ENCODE results near the gene PPM1H.

PPM1H gene

GRCh38 chr12:62703011-62703380 is 232.0 kb downstream of the PPM1H start:
- no peak for DNase-seq (ENCODE audit: low spot score)
- no peak for TF ChIP-seq CTCF (IDR thresholded peaks at IDR 0.05; ENCODE audit: extremely low read depth, missing control alignments)

- no peak for DNase-seq (ENCODE audit: low spot score)
Measured at GRCh38 chr12:62701492-62701891, 233.5 kb downstream of the PPM1H start.

GRCh38 chr12:62700091-62700880 is 234.7 kb downstream of the PPM1H start:
- no peak for TF ChIP-seq CTCF (IDR thresholded peaks at IDR 0.05; ENCODE audit: extremely low read depth, missing control alignments)
- DNase-seq (ENCODE audit: low spot score), result no peak

More at GRCh38 chr12:62701492-62701891, 233.5 kb downstream of the PPM1H start:
- no peak for TF ChIP-seq CTCF (IDR thresholded peaks at IDR 0.05; ENCODE audit: extremely low read depth, missing control alignments)

GRCh38 chr12:62698701-62699101 is 236.2 kb downstream of the PPM1H start:
- TF ChIP-seq CTCF (IDR thresholded peaks at IDR 0.05; ENCODE audit: extremely low read depth, missing control alignments), result no peak
- DNase-seq (ENCODE audit: low spot score), result no peak

GRCh38 chr12:62697893-62698292 is 237.1 kb downstream of the PPM1H start:
- no peak for TF ChIP-seq CTCF (IDR thresholded peaks at IDR 0.05; ENCODE audit: extremely low read depth, missing control alignments)
- no peak for DNase-seq (ENCODE audit: low spot score)

GRCh38 chr12:62695696-62696095 is 239.3 kb downstream of the PPM1H start:
- DNase-seq (ENCODE audit: low spot score), result no peak
- no peak for TF ChIP-seq CTCF (IDR thresholded peaks at IDR 0.05; ENCODE audit: extremely low read depth, missing control alignments)

- TF ChIP-seq CTCF (IDR thresholded peaks at IDR 0.05; ENCODE audit: extremely low read depth, missing control alignments), result no peak
Measured at GRCh38 chr12:62694632-62695031, 240.3 kb downstream of the PPM1H start.

More at GRCh38 chr12:62694632-62695031, 240.3 kb downstream of the PPM1H start:
- no peak for DNase-seq (ENCODE audit: low spot score)

Measured in GM20000 (cell line).